ENCODE measurements around the gene FYN.

The FYN gene

DNA sequence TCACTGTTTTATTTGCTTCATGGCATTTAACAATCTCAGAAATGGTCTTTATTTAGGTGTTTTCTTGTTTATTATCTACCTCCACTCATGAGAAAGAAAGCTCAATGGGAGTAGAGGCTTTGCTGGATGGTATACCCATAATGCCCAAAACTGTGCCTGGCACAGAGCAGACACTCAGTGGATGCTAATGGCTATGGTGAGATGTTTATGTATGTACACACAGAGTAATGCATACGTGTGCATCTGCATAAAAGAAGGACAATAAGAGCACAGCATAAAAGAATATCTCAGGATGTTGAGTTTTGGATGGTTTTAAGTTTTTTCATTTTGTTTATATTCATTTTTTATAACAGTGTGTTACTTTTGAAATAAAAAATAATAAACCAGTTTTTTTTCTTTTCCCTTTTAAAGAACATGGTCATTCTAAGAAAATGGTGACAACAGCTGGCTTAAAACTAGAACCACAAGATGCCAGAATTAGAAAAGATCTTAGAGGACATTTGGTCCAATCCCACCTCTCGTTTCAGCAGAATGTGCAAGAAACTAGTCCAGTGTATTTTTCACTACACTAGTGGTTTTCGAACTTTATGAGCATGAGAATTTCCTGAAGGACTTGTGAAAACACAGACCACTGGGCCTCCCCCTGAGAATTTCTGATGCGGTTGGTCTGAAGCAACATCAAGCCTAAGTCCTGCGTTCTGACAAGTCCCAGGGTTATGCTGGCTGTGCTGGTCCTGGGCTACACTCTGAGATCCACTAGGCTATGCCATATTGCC lies 131.9 kb downstream of the FYN start:
- no peaks in the 10 kb centered on the region for H3K27me3 Mint-ChIP-seq
- H3K36me3 Mint-ChIP-seq (ENCODE audit: low read depth) = peaks cover 100% of the 10 kb centered on the region
- H3K4me1 Mint-ChIP-seq (ENCODE audit: low read depth) = peaks cover 95% of the 10 kb centered on the region
- no peaks in the 10 kb centered on the region for H3K9me3 Mint-ChIP-seq
- H3K4me3 Mint-ChIP-seq = no peak overlapping the region
- DNase-seq = no peak
- H3K27ac Mint-ChIP-seq = peak overlapping the region; percentile 81

DNA sequence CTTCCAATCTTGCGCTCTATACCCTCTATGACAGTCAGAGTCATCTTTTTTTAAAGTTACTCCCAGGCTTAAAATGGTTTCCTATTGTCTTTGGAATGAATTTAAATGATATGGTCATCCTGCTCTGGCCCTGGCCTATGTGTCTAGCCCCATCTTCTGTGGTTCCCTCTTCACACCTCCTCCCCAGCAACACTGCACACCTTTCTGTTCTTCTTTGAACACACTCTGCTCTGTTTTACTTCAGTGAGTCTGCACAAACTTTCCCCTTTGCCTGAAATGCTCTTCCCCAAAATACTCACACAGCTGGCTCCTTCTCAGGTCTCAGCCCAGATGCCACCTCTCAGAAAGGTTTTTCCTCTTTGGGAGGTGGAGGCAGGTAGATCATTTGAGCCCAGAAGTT lies 132.7 kb downstream of the FYN start:
- Mint-ChIP-seq H3K27ac (peak overlapping the region; percentile 79), H3K9me3 (no peaks in the 10 kb centered on the region), H3K4me1 (ENCODE audit: low read depth) (peaks cover 95% of the 10 kb centered on the region), H3K4me3 (no peak overlapping the region), H3K27me3 (no peaks in the 10 kb centered on the region), H3K36me3 (ENCODE audit: low read depth) (peaks cover 100% of the 10 kb centered on the region)
- DNase-seq = no peak

DNA sequence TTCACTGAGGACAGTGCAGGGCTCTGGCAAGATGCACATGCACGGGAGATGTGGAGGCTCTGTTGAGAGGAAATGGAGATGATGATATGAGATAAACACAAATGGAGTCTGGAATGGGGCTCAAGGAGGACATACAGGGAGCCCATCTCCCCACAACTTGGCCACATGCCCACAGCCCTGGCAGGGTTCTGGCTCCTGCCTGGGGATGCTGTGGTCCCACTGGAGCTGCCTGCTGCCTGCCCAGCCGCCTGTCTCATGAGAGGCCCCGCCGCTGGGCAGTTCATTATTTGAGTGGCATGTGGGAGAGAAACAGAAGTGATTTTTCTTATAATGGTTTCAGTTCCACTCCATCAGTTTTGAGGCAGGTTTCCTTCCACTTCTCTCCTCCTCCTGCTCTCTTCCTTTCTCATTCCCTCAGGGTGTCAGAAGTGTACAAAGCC lies 134.0 kb downstream of the FYN start:
- Mint-ChIP-seq H3K4me3 (no peak overlapping the region), H3K27me3 (no peaks in the 10 kb centered on the region), H3K4me1 (ENCODE audit: low read depth) (peaks cover 97% of the 10 kb centered on the region), H3K9me3 (peaks cover 2% of the 10 kb centered on the region), H3K27ac (peak overlapping the region; percentile 79), H3K36me3 (ENCODE audit: low read depth) (peaks cover 100% of the 10 kb centered on the region)
- DNase-seq = no peak

DNA sequence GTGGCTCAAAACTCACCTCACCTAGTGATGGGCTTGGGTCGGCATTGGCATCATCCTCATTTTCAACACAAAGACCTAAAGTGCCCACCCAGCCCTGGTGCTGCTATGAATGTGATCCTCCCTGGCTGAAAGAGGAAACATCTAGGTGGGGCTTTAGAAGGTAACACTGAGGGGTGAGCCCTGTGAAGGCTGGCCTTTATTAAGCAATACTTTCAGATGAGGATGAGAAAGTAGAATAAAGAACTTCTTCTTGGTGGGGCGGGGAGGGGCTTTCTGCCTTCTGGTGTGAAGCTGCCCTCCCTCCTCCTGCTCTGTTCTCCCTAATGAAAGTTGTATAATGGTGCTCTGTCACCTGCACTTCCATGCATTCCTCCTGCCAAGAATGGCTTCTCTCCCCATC lies 134.6 kb downstream of the FYN start:
- peaks cover 100% of the 10 kb centered on the region for H3K36me3 Mint-ChIP-seq (ENCODE audit: low read depth)
- peaks cover 4% of the 10 kb centered on the region for H3K9me3 Mint-ChIP-seq
- peak overlapping the region; percentile 79 for H3K27ac Mint-ChIP-seq
- H3K4me1 Mint-ChIP-seq (ENCODE audit: low read depth) = peaks cover 93% of the 10 kb centered on the region
- no peak overlapping the region for H3K4me3 Mint-ChIP-seq
- no peaks in the 10 kb centered on the region for H3K27me3 Mint-ChIP-seq
- DNase-seq = no peak

DNA sequence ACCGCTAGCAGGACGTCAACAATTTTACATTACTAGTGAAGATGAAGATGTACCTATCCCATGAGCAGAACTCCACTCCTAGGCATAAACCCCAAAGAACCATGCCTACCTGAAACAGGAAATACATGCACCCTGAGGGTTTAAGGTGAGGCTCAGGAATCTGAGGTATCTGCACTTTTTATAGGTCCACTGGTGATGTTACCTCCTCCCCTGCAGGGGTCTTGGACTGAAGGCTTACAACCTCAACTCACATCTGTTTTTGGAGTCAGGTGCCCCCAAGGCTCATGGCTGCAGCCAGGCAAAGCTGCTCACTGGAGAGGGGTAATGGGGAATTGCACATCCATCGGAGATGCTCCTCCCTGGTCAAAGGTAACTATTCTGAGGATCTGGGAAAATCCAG lies 135.1 kb downstream of the FYN start:
- peak overlapping the region; percentile 79 for H3K27ac Mint-ChIP-seq
- H3K4me1 Mint-ChIP-seq (ENCODE audit: low read depth) = peaks cover 90% of the 10 kb centered on the region
- H3K4me3 Mint-ChIP-seq = peak overlapping the region; percentile 16
- H3K36me3 Mint-ChIP-seq (ENCODE audit: low read depth) = peaks cover 100% of the 10 kb centered on the region
- DNase-seq = no peak
- H3K27me3 Mint-ChIP-seq = no peaks in the 10 kb centered on the region
- peaks cover 4% of the 10 kb centered on the region for H3K9me3 Mint-ChIP-seq

DNA sequence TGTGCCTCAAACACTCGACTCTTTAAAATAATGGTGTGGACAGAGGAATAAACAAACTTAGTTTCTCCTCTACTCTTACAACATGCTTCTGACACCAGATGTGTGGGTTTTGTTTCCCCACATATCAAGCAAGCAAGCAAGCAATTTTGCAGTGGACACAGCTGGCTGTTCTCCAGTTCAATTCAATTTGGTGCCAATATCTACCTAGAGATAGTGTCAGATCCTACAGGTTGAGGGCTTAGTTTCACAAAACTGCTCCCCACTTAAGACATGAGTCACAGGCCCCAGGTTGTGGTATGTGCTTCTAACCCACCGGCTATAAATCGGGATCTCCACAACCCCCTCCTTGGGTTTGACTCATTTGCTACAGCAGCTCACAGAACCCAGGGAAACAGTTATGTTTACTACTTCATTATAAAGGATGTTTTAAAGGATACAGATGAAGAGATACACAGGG lies 136.2 kb downstream of the FYN start:
- Mint-ChIP-seq H3K9me3 (peaks cover 4% of the 10 kb centered on the region), H3K4me3 (peak overlapping the region; percentile 28), H3K27ac (peak overlapping the region; percentile 79), H3K4me1 (ENCODE audit: low read depth) (peaks cover 93% of the 10 kb centered on the region), H3K36me3 (ENCODE audit: low read depth) (peaks cover 100% of the 10 kb centered on the region), H3K27me3 (no peaks in the 10 kb centered on the region)
- DNase-seq = no peak

DNA sequence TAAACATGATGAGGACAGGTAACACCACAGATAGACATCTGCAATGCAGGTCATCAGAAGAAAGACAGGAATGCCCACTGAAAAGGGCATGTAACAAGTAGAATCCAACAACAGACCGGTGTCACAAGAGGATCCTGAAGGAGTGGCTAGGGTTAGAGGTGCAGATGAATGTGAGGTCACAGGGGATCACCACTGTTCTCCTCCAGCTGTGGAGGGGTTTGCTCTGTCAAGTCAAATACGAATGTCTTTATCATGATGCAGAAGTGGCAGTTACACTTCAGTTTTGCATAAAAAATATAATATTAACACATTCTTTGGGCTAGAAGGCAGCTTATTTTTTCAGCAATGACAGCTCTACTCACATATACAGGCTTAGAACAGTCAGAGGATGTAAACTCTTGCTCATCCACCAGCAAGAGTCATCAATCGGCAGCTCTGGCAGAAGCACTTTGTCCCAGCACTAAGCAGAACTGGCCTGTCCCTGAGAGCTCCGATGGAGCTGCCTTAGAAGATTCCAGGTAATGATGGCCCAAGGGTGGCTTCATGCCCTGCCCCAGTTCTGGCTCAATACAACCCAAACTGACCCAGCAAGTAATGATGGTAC lies 137.1 kb downstream of the FYN start:
- Mint-ChIP-seq H3K9me3 (peaks cover 4% of the 10 kb centered on the region), H3K4me3 (no peak overlapping the region), H3K27me3 (no peaks in the 10 kb centered on the region), H3K36me3 (ENCODE audit: low read depth) (peaks cover 100% of the 10 kb centered on the region), H3K4me1 (ENCODE audit: low read depth) (peaks cover 94% of the 10 kb centered on the region), H3K27ac (peak overlapping the region; percentile 79)
- no peak for DNase-seq

DNA sequence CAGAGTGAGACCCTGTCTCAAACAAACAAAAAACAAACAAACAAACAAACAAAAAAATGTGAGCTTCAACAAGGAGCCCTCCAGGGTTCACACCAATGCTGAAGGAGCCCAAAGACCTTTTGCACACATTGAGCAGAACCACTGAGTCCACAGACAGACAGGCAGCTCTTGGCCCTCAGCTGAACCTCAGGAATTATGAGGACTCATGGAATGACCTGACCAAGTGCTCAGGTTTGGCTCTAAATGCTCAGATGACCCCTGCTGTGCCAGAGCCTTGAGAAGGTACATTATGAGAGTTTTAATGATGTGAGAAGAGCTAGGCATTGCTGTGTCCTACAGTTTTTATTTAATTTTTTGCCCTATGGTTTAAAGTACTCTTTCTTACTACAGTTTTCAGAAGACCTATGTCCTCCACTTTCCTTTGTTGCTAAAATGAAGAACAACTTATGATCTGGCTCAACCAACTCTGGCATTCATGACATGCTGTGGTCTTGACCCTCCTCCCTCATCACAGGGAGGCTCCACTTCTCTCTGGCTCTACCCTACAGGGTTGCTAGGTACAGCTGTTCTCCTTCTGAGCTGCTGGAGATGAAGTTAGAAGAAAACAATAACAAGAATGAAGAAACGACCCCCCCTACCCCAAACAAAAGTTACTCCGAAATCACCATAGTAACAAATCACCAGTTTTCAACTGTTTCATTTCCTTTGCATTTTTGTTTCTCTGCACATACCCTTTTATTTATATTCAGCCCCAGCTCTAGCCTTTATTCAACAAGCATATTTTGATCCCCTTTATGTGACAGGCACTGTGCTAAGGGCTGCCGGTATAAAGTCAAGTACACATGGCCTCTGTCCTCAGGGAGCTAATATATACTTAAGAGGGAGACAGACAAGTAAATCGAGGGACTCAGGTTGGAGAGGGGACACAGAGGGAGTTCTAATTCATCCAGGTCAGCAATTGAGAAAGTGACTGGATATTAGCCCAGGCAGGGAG lies 138.9 kb downstream of the FYN start:
- H3K36me3 Mint-ChIP-seq (ENCODE audit: low read depth) = peaks cover 100% of the 10 kb centered on the region
- no peak for DNase-seq

DNA sequence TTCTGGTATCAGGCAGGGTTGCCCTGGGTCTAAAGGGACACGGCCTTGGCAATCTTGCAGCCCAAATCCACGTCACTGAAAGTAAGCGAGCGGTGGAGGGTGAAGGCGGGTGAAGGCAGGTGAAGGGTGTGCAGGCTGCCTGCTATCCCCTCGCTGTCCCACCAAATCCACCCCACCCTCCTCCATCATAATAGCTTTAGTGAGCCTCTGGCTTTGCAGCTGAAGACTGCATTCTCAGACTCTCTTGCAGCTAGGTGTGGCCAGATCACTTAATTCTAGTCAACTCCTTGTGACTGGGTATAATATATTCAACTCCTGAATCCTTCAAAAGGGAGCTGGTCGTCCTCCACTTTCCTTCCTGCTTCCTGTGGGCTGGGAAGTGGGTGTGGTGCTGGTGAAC lies 140.9 kb downstream of the FYN start:
- DNase-seq = no peak
- Mint-ChIP-seq H3K9me3 (peaks cover 4% of the 10 kb centered on the region), H3K36me3 (ENCODE audit: low read depth) (peaks cover 100% of the 10 kb centered on the region), H3K4me1 (ENCODE audit: low read depth) (peaks cover 88% of the 10 kb centered on the region), H3K27ac (peak overlapping the region; percentile 84), H3K27me3 (no peaks in the 10 kb centered on the region), H3K4me3 (no peak overlapping the region)

More for the DNA sequence above, 138.9 kb downstream of the FYN start:
- H3K27me3 Mint-ChIP-seq = no peaks in the 10 kb centered on the region
- H3K4me3 Mint-ChIP-seq = no peak overlapping the region
- peak overlapping the region; percentile 87 for H3K27ac Mint-ChIP-seq
- H3K9me3 Mint-ChIP-seq = peaks cover 4% of the 10 kb centered on the region
- H3K4me1 Mint-ChIP-seq (ENCODE audit: low read depth) = peaks cover 93% of the 10 kb centered on the region

DNA sequence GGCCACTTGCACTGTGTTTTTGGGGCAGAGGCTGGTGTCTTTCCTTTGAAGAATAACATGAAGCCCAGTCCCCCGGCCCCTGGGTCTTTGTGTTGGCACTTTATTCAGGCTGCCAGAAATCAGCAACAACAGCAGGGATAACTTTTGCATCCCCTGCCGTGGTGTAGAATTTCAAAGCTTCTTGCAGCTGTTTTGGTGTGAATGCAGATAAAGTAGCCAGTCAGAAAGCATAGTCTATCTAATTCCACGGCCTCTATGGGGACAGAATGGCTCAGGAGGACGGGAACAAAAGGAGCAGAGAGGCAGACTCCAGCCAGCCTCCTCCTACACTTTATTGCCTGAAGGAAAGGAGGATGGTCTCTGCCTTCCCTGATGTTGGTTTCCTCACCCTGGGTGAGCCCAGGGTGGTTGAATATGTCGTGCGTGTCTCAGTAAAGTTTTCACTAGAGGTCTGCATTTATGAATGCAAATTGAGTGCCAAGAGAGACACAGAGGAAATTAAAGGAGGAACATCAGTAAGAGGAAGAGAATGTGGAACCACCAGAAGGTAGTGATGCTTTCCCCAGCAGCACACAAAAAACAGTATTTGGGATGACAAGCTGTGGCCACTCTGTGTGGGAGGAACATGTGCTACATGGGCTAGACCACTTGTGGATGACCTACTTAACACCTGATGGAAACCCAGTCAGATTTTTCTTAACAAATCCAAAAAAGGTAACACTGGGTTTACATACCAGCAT lies 141.6 kb downstream of the FYN start:
- DNase-seq = no peak
- peak overlapping the region; percentile 84 for H3K27ac Mint-ChIP-seq
- H3K36me3 Mint-ChIP-seq (ENCODE audit: low read depth) = peaks cover 100% of the 10 kb centered on the region
- no peak overlapping the region for H3K4me3 Mint-ChIP-seq
- peaks cover 4% of the 10 kb centered on the region for H3K9me3 Mint-ChIP-seq
- peaks cover 88% of the 10 kb centered on the region for H3K4me1 Mint-ChIP-seq (ENCODE audit: low read depth)
- no peaks in the 10 kb centered on the region for H3K27me3 Mint-ChIP-seq

DNA sequence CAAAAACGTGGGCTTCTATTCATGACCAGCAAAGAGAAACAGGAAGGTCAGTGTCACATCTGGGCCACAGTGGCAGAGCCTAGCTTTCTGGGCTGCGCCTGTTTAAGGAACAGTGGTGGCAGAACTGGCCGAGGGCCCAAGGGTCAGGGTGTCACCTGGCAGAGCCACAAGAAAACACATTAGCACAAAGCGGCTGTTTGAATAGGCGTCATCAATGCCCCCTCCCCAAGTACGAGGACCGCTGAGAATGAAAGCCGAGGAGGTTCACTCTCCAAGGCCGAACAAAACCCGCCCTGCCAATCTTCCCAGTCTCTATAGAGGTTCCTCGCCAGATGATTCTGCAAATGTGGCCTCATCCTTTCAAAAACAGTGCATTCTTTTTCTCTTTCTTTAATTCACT lies 142.4 kb downstream of the FYN start:
- Mint-ChIP-seq H3K36me3 (ENCODE audit: low read depth) (peaks cover 100% of the 10 kb centered on the region), H3K4me1 (ENCODE audit: low read depth) (peaks cover 88% of the 10 kb centered on the region), H3K4me3 (no peak overlapping the region), H3K9me3 (peaks cover 4% of the 10 kb centered on the region), H3K27ac (peak overlapping the region; percentile 84), H3K27me3 (no peaks in the 10 kb centered on the region)
- no peak for DNase-seq

DNA sequence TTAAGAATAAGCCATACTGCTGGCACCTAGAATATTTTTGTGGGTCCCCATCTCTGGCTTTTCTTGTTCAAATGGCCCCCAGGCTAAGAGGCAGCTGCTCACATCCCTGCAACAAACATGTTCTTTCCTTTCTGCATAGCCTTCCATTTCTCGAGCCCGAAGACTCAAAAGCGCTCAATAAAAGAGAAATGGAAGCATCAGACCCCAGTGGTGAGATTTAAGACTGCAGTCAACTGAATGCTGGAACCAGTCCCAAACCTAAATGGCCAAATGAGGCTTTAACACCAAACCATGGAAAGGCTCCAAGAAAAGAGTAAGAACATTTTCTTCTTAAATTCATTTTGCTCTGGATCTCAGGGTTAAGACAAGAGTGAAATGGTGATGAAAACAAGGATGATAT lies 145.4 kb downstream of the FYN start:
- Mint-ChIP-seq H3K4me3 (no peak overlapping the region), H3K4me1 (ENCODE audit: low read depth) (peaks cover 92% of the 10 kb centered on the region)
- DNase-seq = no peak

DNA sequence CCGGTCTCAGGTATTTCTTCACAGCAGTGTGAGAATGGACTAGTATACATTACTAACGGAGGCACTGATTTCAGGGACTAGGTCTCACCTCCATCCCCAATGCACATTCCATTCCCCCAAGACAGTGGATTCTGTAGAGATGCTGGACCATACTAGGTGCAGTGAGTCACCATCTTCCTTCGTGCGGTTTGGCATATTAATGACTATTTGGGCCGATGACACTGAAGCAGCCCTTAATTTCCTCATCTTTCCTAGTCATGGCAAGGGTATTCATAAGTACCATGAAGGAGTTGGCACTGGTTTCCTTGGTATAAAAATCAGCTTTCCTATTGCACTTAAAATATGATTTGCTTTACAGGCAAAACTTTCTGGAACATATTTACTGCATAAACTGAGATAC lies 146.2 kb downstream of the FYN start:
- peaks cover 92% of the 10 kb centered on the region for H3K4me1 Mint-ChIP-seq (ENCODE audit: low read depth)
- H3K27me3 Mint-ChIP-seq = no peaks in the 10 kb centered on the region
- H3K4me3 Mint-ChIP-seq = no peak overlapping the region
- peaks cover 95% of the 10 kb centered on the region for H3K36me3 Mint-ChIP-seq (ENCODE audit: low read depth)
- H3K27ac Mint-ChIP-seq = peak overlapping the region; percentile 89
- H3K9me3 Mint-ChIP-seq = no peaks in the 10 kb centered on the region
- no peak for DNase-seq

More for the DNA sequence above, 145.4 kb downstream of the FYN start:
- H3K36me3 Mint-ChIP-seq (ENCODE audit: low read depth) = peaks cover 95% of the 10 kb centered on the region
- H3K27me3 Mint-ChIP-seq = no peaks in the 10 kb centered on the region
- H3K9me3 Mint-ChIP-seq = no peaks in the 10 kb centered on the region
- H3K27ac Mint-ChIP-seq = peak overlapping the region; percentile 89
